Naive B cell (primary cell): ENCODE data around the gene SURF6. TPM values are rescaled to one million over a fixed set of nuclear protein-coding genes. Genes with fewer than 3 reads are reported as not detected.
"Not testable (repeated sequence)": the region's sequence is repeated elsewhere in the genome, so short reads cannot be mapped to it uniquely, and the experiment has no call there.

ENCODE experiments used
- ATAC-seq, 2 donors: fragments of 150-1000 bp; cut with Tn5 transposase; 2 replicates each; pipeline ENCODE4 v1.10.0; 2021; ENCODE audit warnings: low read depth in 2 of 2, mild to moderate bottlenecking in 2 of 2, moderate library complexity in 2 of 2
- DNase-seq: peaks from one replicate; pipeline ENCODE4 v3.0.0; 2022
- H3K27ac Mint-ChIP-seq, 6 donors: one replicate each; pipeline ENCODE4 v1.8.0; 2020 to 2022; ENCODE audit warnings: mild to moderate bottlenecking in 6 of 6, mixed read lengths in 6 of 6, moderate library complexity in 5 of 6, inconsistent platforms in 2 of 6
- H3K27me3 Mint-ChIP-seq, 3 donors: one replicate each; pipeline ENCODE4 v1.8.0; 2021 to 2022; ENCODE audit warnings: mixed read lengths in 3 of 3, mild to moderate bottlenecking in 1 of 3
- H3K36me3 Mint-ChIP-seq, 2 donors: one replicate each; pipeline ENCODE4 v1.8.0; 2020 to 2022; ENCODE audit warnings: mixed read lengths in 2 of 2, inconsistent platforms in 1 of 2, mild to moderate bottlenecking in 1 of 2
- H3K4me1 Mint-ChIP-seq, 3 donors: one replicate each; pipeline ENCODE4 v1.8.0; 2020 to 2022; ENCODE audit warnings: mixed read lengths in 3 of 3, inconsistent platforms in 1 of 3, mild to moderate bottlenecking in 1 of 3, moderate library complexity in 1 of 3
- H3K4me3 Mint-ChIP-seq, 8 donors: one replicate each; pipeline ENCODE4 v1.8.0; 2020 to 2022; ENCODE audit warnings: mild to moderate bottlenecking in 8 of 8, mixed read lengths in 8 of 8, moderate library complexity in 8 of 8, inconsistent platforms in 2 of 8
- H3K9me3 Mint-ChIP-seq, 7 donors: one replicate each; pipeline ENCODE4 v1.8.0; 2020 to 2022; ENCODE audit warnings: mixed read lengths in 7 of 7, mild to moderate bottlenecking in 5 of 7, inconsistent platforms in 2 of 7, moderate library complexity in 1 of 7
- polyA plus RNA-seq, 6 donors: library from polyadenylated mRNA; unstranded; fragments of 300-500 nt; fragmentation: Illumina TruSeq; gene quantifications; one replicate each; pipeline ENCODE4 v1.2.3, GENCODE V29; 2021; ENCODE audit warnings: low read depth in 6 of 6

SURF6 gene
- 10 to 100 TPM in 1 of 6 donors, 1 to 10 TPM in 4, under 1 TPM in 1; 0.09 to 13.0 (median 6.8) TPM for polyA plus RNA-seq

GRCh38 chr9:133335924-133336811, at the start of gene SURF6:
SURF6 (minus strand) TSS chr9:133336188; CDS start chr9:133336132, 56 bp downstream.
- peaks cover 0 to 10% (median 0%) of the 10 kb centered on the region in 7 donors for H3K9me3 Mint-ChIP-seq
- DNase-seq: peak; percentile 94
- H3K27me3 Mint-ChIP-seq: no peaks in the 10 kb centered on the region
- ATAC-seq: peak; percentile 87 to 88
- peaks cover 23% of the 10 kb centered on the region in 2 donors for H3K36me3 Mint-ChIP-seq
- peak within 1 kb of the TSS; percentile 78 to 98 (median 94) for H3K27ac Mint-ChIP-seq
- peaks cover 47 to 75% (median 70%) of the 10 kb centered on the region in 3 donors for H3K4me1 Mint-ChIP-seq
- H3K4me3 Mint-ChIP-seq: peak within 1 kb of the TSS; percentile 88 to 98 (median 97)

- no peaks in the 10 kb centered on the region for H3K4me1 Mint-ChIP-seq
- no peak for ATAC-seq
- peaks cover 0 to 1% (median 0%) of the 10 kb centered on the region in 7 donors for H3K9me3 Mint-ChIP-seq
- H3K4me3 Mint-ChIP-seq: no peak overlapping the region
- H3K36me3 Mint-ChIP-seq: no peaks in the 10 kb centered on the region
- no peak overlapping the region for H3K27ac Mint-ChIP-seq
- DNase-seq: no peak
- peaks cover 0 to 12% (median 11%) of the 10 kb centered on the region in 3 donors for H3K27me3 Mint-ChIP-seq
Measured at GRCh38 chr9:133385452-133385851, 49.5 kb upstream of the SURF6 start.

GRCh38 chr9:133384736-133385321, 48.8 kb upstream of the SURF6 start:
- ATAC-seq (no peak), DNase-seq (no peak)
- Mint-ChIP-seq H3K9me3 (peaks cover 0 to under 1% (median 0%) of the 10 kb centered on the region in 7 donors), H3K27me3 (peaks cover 0 to 5% (median 4%) of the 10 kb centered on the region in 3 donors), H3K36me3 (no peaks in the 10 kb centered on the region), H3K4me3 (no peak overlapping the region), H3K27ac (peak overlapping the region in 1 of 6 donors; percentile 15), H3K4me1 (no peaks in the 10 kb centered on the region)

GRCh38 chr9:133383438-133383837, 47.5 kb upstream of the SURF6 start:
- no peaks in the 10 kb centered on the region for H3K9me3 Mint-ChIP-seq
- H3K27me3 Mint-ChIP-seq: no peaks in the 10 kb centered on the region
- no peak for DNase-seq
- no peak overlapping the region for H3K4me3 Mint-ChIP-seq
- no peaks in the 10 kb centered on the region for H3K36me3 Mint-ChIP-seq
- no peak overlapping the region for H3K27ac Mint-ChIP-seq
- no peaks in the 10 kb centered on the region for H3K4me1 Mint-ChIP-seq
- no peak for ATAC-seq

- Mint-ChIP-seq H3K27me3 (no peaks in the 10 kb centered on the region), H3K4me1 (no peaks in the 10 kb centered on the region), H3K9me3 (no peaks in the 10 kb centered on the region), H3K27ac (no peak overlapping the region), H3K36me3 (no peaks in the 10 kb centered on the region), H3K4me3 (no peak overlapping the region)
- ATAC-seq (no peak), DNase-seq (no peak)
Measured at GRCh38 chr9:133382507-133383141, 46.6 kb upstream of the SURF6 start.

GRCh38 chr9:133380734-133381133, 44.7 kb upstream of the SURF6 start:
- Mint-ChIP-seq H3K4me1 (peaks cover 0 to 7% (median 0%) of the 10 kb centered on the region in 3 donors), H3K36me3 (no peaks in the 10 kb centered on the region), H3K27me3 (no peaks in the 10 kb centered on the region), H3K27ac (no peak overlapping the region), H3K9me3 (no peaks in the 10 kb centered on the region), H3K4me3 (no peak overlapping the region)
- DNase-seq (no peak), ATAC-seq (no peak)

- Mint-ChIP-seq H3K4me3 (peak overlapping the region in 1 of 8 donors; percentile 83), H3K4me1 (peaks cover 9 to 14% (median 9%) of the 10 kb centered on the region in 3 donors), H3K27ac (no peak overlapping the region), H3K9me3 (no peaks in the 10 kb centered on the region), H3K27me3 (no peaks in the 10 kb centered on the region), H3K36me3 (no peaks in the 10 kb centered on the region)
- ATAC-seq (no peak), DNase-seq (no peak)
Measured at GRCh38 chr9:133379153-133380086, 43.4 kb upstream of the SURF6 start.

GRCh38 chr9:133378408-133378962, 42.5 kb upstream of the SURF6 start:
- H3K36me3 Mint-ChIP-seq: no peaks in the 10 kb centered on the region
- peaks cover 9 to 22% (median 16%) of the 10 kb centered on the region in 3 donors for H3K4me1 Mint-ChIP-seq
- DNase-seq (no peak), ATAC-seq (no peak)
- H3K4me3 Mint-ChIP-seq: peak overlapping the region in 2 of 8 donors; percentile 12 to 83
- H3K27me3 Mint-ChIP-seq: no peaks in the 10 kb centered on the region
- no peak overlapping the region for H3K27ac Mint-ChIP-seq
- no peaks in the 10 kb centered on the region for H3K9me3 Mint-ChIP-seq

GRCh38 chr9:133377721-133378216, 41.8 kb upstream of the SURF6 start:
- no peaks in the 10 kb centered on the region for H3K9me3 Mint-ChIP-seq
- no peak overlapping the region for H3K27ac Mint-ChIP-seq
- ATAC-seq (no peak), DNase-seq (no peak)
- no peaks in the 10 kb centered on the region for H3K36me3 Mint-ChIP-seq
- H3K27me3 Mint-ChIP-seq: no peaks in the 10 kb centered on the region
- H3K4me1 Mint-ChIP-seq: peaks cover 10 to 29% (median 23%) of the 10 kb centered on the region in 3 donors
- H3K4me3 Mint-ChIP-seq: peak overlapping the region in 4 of 8 donors; percentile 12 to 83 (median 57)

- ATAC-seq, H3K9me3 Mint-ChIP-seq, H3K27ac Mint-ChIP-seq, DNase-seq, H3K27me3 Mint-ChIP-seq, H3K36me3 Mint-ChIP-seq: not testable (repeated sequence)
- H3K4me3 Mint-ChIP-seq: peak overlapping the region in 7 of 8 donors; percentile 74 to 90 (median 83)
- peaks cover 14 to 34% (median 28%) of the 10 kb centered on the region in 3 donors for H3K4me1 Mint-ChIP-seq
Measured at GRCh38 chr9:133377280-133377679, 41.3 kb upstream of the SURF6 start.

GRCh38 chr9:133375724-133376654, 40.0 kb upstream of the SURF6 start, which contains the start of the genes STKLD1 and SURF4:
STKLD1 (plus strand) TSS chr9:133376366; CDS start chr9:133376474, 108 bp downstream.
SURF4 (minus strand) TSS chr9:133376060; CDS start chr9:133375969, 91 bp downstream.
- Mint-ChIP-seq H3K27me3 (no peaks in the 10 kb centered on the region), H3K4me1 (peaks cover 25 to 47% (median 41%) of the 10 kb centered on the region in 3 donors), H3K9me3 (no peaks in the 10 kb centered on the region), H3K4me3 (peak within 1 kb of the TSS; percentile 90 to 96 (median 92)), H3K27ac (peak within 1 kb of the TSS; percentile 84 to 96 (median 93)), H3K36me3 (no peaks in the 10 kb centered on the region)
- DNase-seq: peak; percentile 94
- ATAC-seq: peak; percentile 95 to 97
